Spleen (tissue), 11 donors: Measurements from ENCODE around the gene FBLN1. TPM values are rescaled to one million over a fixed set of nuclear protein-coding genes. Genes with fewer than 3 reads are reported as not detected.

ENCODE experiments used
- DNase-seq: peaks from one replicate; pipeline ENCODE4 v3.0.0-alpha.2; 2020
- H3K27ac ChIP-seq, 8 donors: fragments of 200-600 bp; sonication (generic) in 7 of 8; 1 replicate in 4 of 8; 2 replicates in 4 of 8; pipeline versions ENCODE4 v1.5.0 to v1.8.0; 2016 to 2021; ENCODE audit warnings: inconsistent platforms in 4 of 8, mild to moderate bottlenecking in 4 of 8, moderate library complexity in 1 of 8
- H3K27me3 ChIP-seq, 7 donors: fragments of 200-600 bp; sonication (generic) in 6 of 7; replicated peaks in 1 of 7; 1 replicate in 4 of 7; 2 replicates in 3 of 7; pipeline versions ENCODE4 v1.5.0 to v1.8.0; 2016 to 2021; ENCODE audit warnings: inconsistent platforms in 3 of 7, mild to moderate bottlenecking in 1 of 7
- H3K36me3 ChIP-seq, 6 donors: fragments of 200-600 bp; sonication (generic) in 5 of 6; 1 replicate in 4 of 6; 2 replicates in 2 of 6; pipeline versions ENCODE4 v1.5.0 to v1.8.0; 2016 to 2021; ENCODE audit warnings: inconsistent platforms in 2 of 6
- H3K4me1 ChIP-seq, 6 donors: fragments of 200-600 bp; sonication (generic) in 5 of 6; 1 replicate in 3 of 6; 2 replicates in 3 of 6; pipeline versions ENCODE4 v1.5.0 to v1.8.0; 2016 to 2021; ENCODE audit warnings: inconsistent platforms in 3 of 6
- H3K4me3 ChIP-seq, 8 donors: fragments of 200-600 bp; sonication (generic) in 7 of 8; 1 replicate in 4 of 8; 2 replicates in 4 of 8; pipeline versions ENCODE4 v1.5.0 to v1.8.0; 2016 to 2021; ENCODE audit warnings: inconsistent platforms in 4 of 8, mild to moderate bottlenecking in 4 of 8, moderate library complexity in 2 of 8
- H3K9me3 ChIP-seq, 8 donors: fragments of 200-600 bp; sonication (generic) in 7 of 8; 1 replicate in 4 of 8; 2 replicates in 4 of 8; pipeline versions ENCODE4 v1.5.0 to v1.8.0; 2016 to 2021; ENCODE audit warnings: inconsistent platforms in 4 of 8
- CTCF ChIP-seq, 11 experiments: fragments of 200-600 bp in 7 of 11; fragments of 450-650 bp in 4 of 11; sonication (generic) in 4 of 11; IDR thresholded peaks in 8 of 11; conservative IDR thresholded peaks in 3 of 11; 1 replicate in 7 of 11; 2 replicates in 4 of 11; pipeline versions ENCODE4 v1.4.0 to v1.8.0; 2016 to 2021; ENCODE audit warnings: antibody characterized with exemption in 11 of 11, inconsistent platforms in 4 of 11, mild to moderate bottlenecking in 1 of 11
- POLR2A ChIP-seq, 3 donors: fragments of 450-650 bp; IDR thresholded peaks; one replicate each; pipeline ENCODE4 v1.5.1; 2017; ENCODE audit warnings: antibody characterized with exemption in 3 of 3, mild to moderate bottlenecking in 1 of 3
- POLR2AphosphoS5 ChIP-seq, 3 donors: sonication (generic); formaldehyde crosslinking; IDR thresholded peaks; one replicate each; pipeline ENCODE4 v1.5.1; 2017; ENCODE audit warnings: antibody characterized with exemption in 3 of 3
- WGBS, 5 donors: extraction: QIAGEN DNeasy Blood & Tissue Kit in 3 of 5; methylation state at CpG; one replicate each; pipeline versions ENCODE4 v1.1.5 to v1.1.7; 2013 to 2018; 5-methylcytosine and 5-hydroxymethylcytosine counted together
- intact Hi-C: fragments of 100-400 bp; cut with DNase I; formaldehyde crosslinking; loops from one replicate; pipeline ENCODE4 v1.15.0; 2023; ENCODE audit warnings: low total_unique reads
- polyA plus RNA-seq, 3 donors: library from polyadenylated mRNA; stranded (reverse); fragments of 200-250 nt; gene quantifications; one replicate each; pipeline ENCODE4 v1.2.1, GENCODE V29; 2013
- total RNA-seq, 7 donors: library from RNA; depleted of rRNA in 3 of 7; stranded (reverse); fragments of >200 nt in 3 of 7; fragmentation: NEBNext Ultra II Directional in 4 of 7; extraction: Animal tissue kit (Norgen Biotek cat#: 25700) in 4 of 7; gene quantifications; one replicate each; pipeline versions ENCODE4 v1.1.0 to v1.2.1, GENCODE V29; 2016 to 2021
- donor health status: healthy with polysubstance abuse.
- donor health status: DM: no; HTN: no; CAD: no; lungs with moderate emphysema.
- donor health status: DM: no; HTN: no; CAD: no.
- donor health status: Bipolar disorder and iron deficiency.
- donor health status: healthy.
- donor health status: DM: no; HTN: no; CAD: no.
- donor health status: DM: yes; HTN: yes; CAD: no.

The FBLN1 gene
- total and polyA plus RNA-seq, 10 donors = 1.9 to 20.3 (median 11.0) TPM

- 60 to 76% (median 71%) methylated on average over 2 of the region's 2 CpGs for WGBS, 5 donors
- TF ChIP-seq POLR2A (IDR thresholded peaks at IDR 0.05) = no peak
- no peak for TF ChIP-seq POLR2AphosphoS5 (IDR thresholded peaks at IDR 0.05)
- TF ChIP-seq CTCF (IDR thresholded peaks at IDR 0.05 in 8 of 11, conservative IDR thresholded peaks at IDR 0.05 in 3 of 11) = no peak
These were observed 20.5 kb upstream of the FBLN1 start for GRCh38 chr22:45482169-45482568.

GRCh38 chr22:45483319-45483718, 19.4 kb upstream of the FBLN1 start:
- Histone ChIP-seq H3K4me3 (no peak overlapping the region), H3K36me3 (no peaks in the 10 kb centered on the region), H3K27me3 (peaks cover 0 to 10% (median 0%) of the 10 kb centered on the region in 7 donors), H3K9me3 (peaks cover 0 to 10% (median 3%) of the 10 kb centered on the region in 8 donors), H3K4me1 (no peaks in the 10 kb centered on the region), H3K27ac (no peak overlapping the region)
- DNase-seq = peak; percentile 34
- TF ChIP-seq POLR2AphosphoS5 (IDR thresholded peaks at IDR 0.05) (no peak), CTCF (IDR thresholded peaks at IDR 0.05 in 8 of 11, conservative IDR thresholded peaks at IDR 0.05 in 3 of 11) (no peak), POLR2A (IDR thresholded peaks at IDR 0.05) (no peak)
- 85 to 90% (median 86%) methylated on average over 2 of the region's 2 CpGs for WGBS, 5 donors
- intact Hi-C loops = no loop called here

More at GRCh38 chr22:45482169-45482568, 20.5 kb upstream of the FBLN1 start:
- Histone ChIP-seq H3K27me3 (peaks cover 0 to 12% (median 0%) of the 10 kb centered on the region in 7 donors), H3K4me3 (no peak overlapping the region), H3K4me1 (no peaks in the 10 kb centered on the region), H3K36me3 (no peaks in the 10 kb centered on the region), H3K9me3 (peaks cover 0 to 10% (median 3%) of the 10 kb centered on the region in 8 donors), H3K27ac (no peak overlapping the region)
- intact Hi-C loops = no loop called here
- peak; percentile 8 for DNase-seq

- Histone ChIP-seq H3K27me3 (peaks cover 0 to 10% (median 0%) of the 10 kb centered on the region in 7 donors), H3K27ac (no peak overlapping the region), H3K4me1 (no peaks in the 10 kb centered on the region), H3K9me3 (peaks cover 0 to 10% (median 3%) of the 10 kb centered on the region in 8 donors), H3K4me3 (no peak overlapping the region), H3K36me3 (no peaks in the 10 kb centered on the region)
- peak; percentile 7 for DNase-seq
- intact Hi-C loops = no loop called here
- WGBS, 5 donors = 52 to 78% (median 60%) methylated on average over 5 of the region's 5 CpGs
- TF ChIP-seq POLR2AphosphoS5 (IDR thresholded peaks at IDR 0.05) (no peak), POLR2A (IDR thresholded peaks at IDR 0.05) (no peak), CTCF (IDR thresholded peaks at IDR 0.05 in 8 of 11, conservative IDR thresholded peaks at IDR 0.05 in 3 of 11) (no peak)
These were observed 18.7 kb upstream of the FBLN1 start for GRCh38 chr22:45483918-45484499.

- H3K27ac ChIP-seq = no peak overlapping the region
These were observed 17.9 kb upstream of the FBLN1 start for GRCh38 chr22:45484742-45485141.

More at GRCh38 chr22:45484742-45485141, 17.9 kb upstream of the FBLN1 start:
- TF ChIP-seq POLR2A (IDR thresholded peaks at IDR 0.05) (no peak), POLR2AphosphoS5 (IDR thresholded peaks at IDR 0.05) (no peak), CTCF (IDR thresholded peaks at IDR 0.05 in 8 of 11, conservative IDR thresholded peaks at IDR 0.05 in 3 of 11) (no peak)
- intact Hi-C loops = no loop called here
- H3K9me3 ChIP-seq = peaks cover 0 to 10% (median 3%) of the 10 kb centered on the region in 8 donors
- H3K4me1 ChIP-seq = no peaks in the 10 kb centered on the region
- DNase-seq = peak; percentile 28
- no peak overlapping the region for H3K4me3 ChIP-seq
- peaks cover 0 to 9% (median 0%) of the 10 kb centered on the region in 7 donors for H3K27me3 ChIP-seq
- no peaks in the 10 kb centered on the region for H3K36me3 ChIP-seq
- WGBS, 5 donors = 74 to 87% (median 80%) methylated on average over 4 of the region's 4 CpGs
